ENCODE data around the gene TMIE. TPM values are rescaled to one million over a fixed set of nuclear protein-coding genes. Genes with fewer than 3 reads are reported as not detected.

The TMIE gene
- 1 to 10 TPM in 1 of 4 donors, under 1 TPM in 3; 0.27 to 2.2 (median 0.33) TPM for total RNA-seq
- polyA plus RNA-seq = 1 to 10 TPM in 1 of 3 donors, under 1 TPM in 2; 0.40 to 1.1 (median 0.65) TPM
- long read RNA-seq, donor 1, partial matches to known transcripts = 0 of 1 reads
- long read RNA-seq, donor 1, other reads (novel, unspliced or antisense) = 0 of 1 reads
- long read RNA-seq, donor 2, partial matches to known transcripts = 0 of 1 reads
- long read RNA-seq, donor 2, other reads (novel, unspliced or antisense) = 1 of 1 reads

GRCh38 chr3:46701181-46701939, at the start of gene TMIE:
Gene TMIE (plus strand): TSS chr3:46701392. CDS start chr3:46701488, 96 bp downstream.
- intact Hi-C loops (cut with DNase I) = loop anchor here (5.0 to 10.0 kb wide), 4 partner anchors 163 to 623 kb away; partner anchors contain the start of gene MYL3 (in 1 of the 2)
- Histone ChIP-seq H3K27me3 (ENCODE audit: insufficient read depth in 3 of 3, low read length in 2 of 3) (no peaks in the 10 kb centered on the region), H3K27ac (peak within 1 kb of the TSS; percentile 48), H3K4me1 (peaks cover 48% of the 10 kb centered on the region), H3K36me3 (ENCODE audit: insufficient read depth in 1 of 2, low read depth in 1 of 2) (no peaks in the 10 kb centered on the region), H3K4me3 (peak within 1 kb of the TSS; percentile 65), H3K9me3 (no peaks in the 10 kb centered on the region)
- ATAC-seq (peak; percentile 9 to 35 (median 28)), DNase-seq (peak; percentile 54 to 69)
- 8 to 11% (median 8%) methylated on average over 29 to 51 of the region's 51 CpGs for WGBS, 3 donors
- TF ChIP-seq CTCF (IDR thresholded peaks at IDR 0.05) = no peak

GRCh38 chr3:46655271-46655670, 45.9 kb upstream of the TMIE start:
- 71 to 79% (median 77%) methylated on average over 6 of the region's 6 CpGs for WGBS, 3 donors
- no peaks in the 10 kb centered on the region for H3K27me3 ChIP-seq (ENCODE audit: insufficient read depth in 3 of 3, low read length in 2 of 3)

GRCh38 chr3:46656778-46657556, 44.2 kb upstream of the TMIE start:
- no peak for TF ChIP-seq CTCF (IDR thresholded peaks at IDR 0.05)
- Histone ChIP-seq H3K27ac (no peak overlapping the region), H3K4me1 (peaks cover 8% of the 10 kb centered on the region), H3K4me3 (no peak overlapping the region), H3K36me3 (ENCODE audit: insufficient read depth in 1 of 2, low read depth in 1 of 2) (no peaks in the 10 kb centered on the region), H3K9me3 (peaks cover under 1% of the 10 kb centered on the region), H3K27me3 (ENCODE audit: insufficient read depth in 3 of 3, low read length in 2 of 3) (no peaks in the 10 kb centered on the region)
- no peak for DNase-seq
- no peak for ATAC-seq
- WGBS, 3 donors = 90 to 92% (median 91%) methylated on average over 9 of the region's 9 CpGs
- intact Hi-C loops (cut with DNase I) = no loop called here

More at GRCh38 chr3:46655271-46655670, 45.9 kb upstream of the TMIE start:
- H3K36me3 ChIP-seq (ENCODE audit: insufficient read depth in 1 of 2, low read depth in 1 of 2) = no peaks in the 10 kb centered on the region
- no peaks in the 10 kb centered on the region for H3K4me1 ChIP-seq
- H3K4me3 ChIP-seq = no peak overlapping the region
- no peak for ATAC-seq
- intact Hi-C loops (cut with DNase I) = no loop called here
- H3K9me3 ChIP-seq = peaks cover 6% of the 10 kb centered on the region
- no peak for DNase-seq
- H3K27ac ChIP-seq = no peak overlapping the region
- TF ChIP-seq CTCF (IDR thresholded peaks at IDR 0.05) = no peak

- 92 to 96% (median 92%) methylated on average over 8 of the region's 8 CpGs for WGBS, 3 donors
- TF ChIP-seq CTCF (IDR thresholded peaks at IDR 0.05) = no peak
- Histone ChIP-seq H3K36me3 (ENCODE audit: insufficient read depth in 1 of 2, low read depth in 1 of 2) (no peaks in the 10 kb centered on the region), H3K27me3 (ENCODE audit: insufficient read depth in 3 of 3, low read length in 2 of 3) (no peaks in the 10 kb centered on the region), H3K4me1 (peaks cover 23% of the 10 kb centered on the region), H3K27ac (no peak overlapping the region), H3K4me3 (no peak overlapping the region), H3K9me3 (no peaks in the 10 kb centered on the region)
- intact Hi-C loops (cut with DNase I) = no loop called here
- ATAC-seq (no peak), DNase-seq (no peak)
Observed at GRCh38 chr3:46659285-46659684, 41.9 kb upstream of the TMIE start.
